GM21717 (cell line): Measurements from ENCODE around the gene TMEM151B.
A peak's percentile ranks its signal among the peaks of the same experiment; 100 is the strongest.

Source experiments
- ATAC-seq: cut with Tn5 transposase; IDR thresholded peaks from one replicate; pipeline ENCODE4 v1.9.1; 2021; ENCODE audit warnings: mild to moderate bottlenecking, moderate library complexity; ENCODE audit not compliant: unreplicated experiment

Gene TMEM151B

DNA sequence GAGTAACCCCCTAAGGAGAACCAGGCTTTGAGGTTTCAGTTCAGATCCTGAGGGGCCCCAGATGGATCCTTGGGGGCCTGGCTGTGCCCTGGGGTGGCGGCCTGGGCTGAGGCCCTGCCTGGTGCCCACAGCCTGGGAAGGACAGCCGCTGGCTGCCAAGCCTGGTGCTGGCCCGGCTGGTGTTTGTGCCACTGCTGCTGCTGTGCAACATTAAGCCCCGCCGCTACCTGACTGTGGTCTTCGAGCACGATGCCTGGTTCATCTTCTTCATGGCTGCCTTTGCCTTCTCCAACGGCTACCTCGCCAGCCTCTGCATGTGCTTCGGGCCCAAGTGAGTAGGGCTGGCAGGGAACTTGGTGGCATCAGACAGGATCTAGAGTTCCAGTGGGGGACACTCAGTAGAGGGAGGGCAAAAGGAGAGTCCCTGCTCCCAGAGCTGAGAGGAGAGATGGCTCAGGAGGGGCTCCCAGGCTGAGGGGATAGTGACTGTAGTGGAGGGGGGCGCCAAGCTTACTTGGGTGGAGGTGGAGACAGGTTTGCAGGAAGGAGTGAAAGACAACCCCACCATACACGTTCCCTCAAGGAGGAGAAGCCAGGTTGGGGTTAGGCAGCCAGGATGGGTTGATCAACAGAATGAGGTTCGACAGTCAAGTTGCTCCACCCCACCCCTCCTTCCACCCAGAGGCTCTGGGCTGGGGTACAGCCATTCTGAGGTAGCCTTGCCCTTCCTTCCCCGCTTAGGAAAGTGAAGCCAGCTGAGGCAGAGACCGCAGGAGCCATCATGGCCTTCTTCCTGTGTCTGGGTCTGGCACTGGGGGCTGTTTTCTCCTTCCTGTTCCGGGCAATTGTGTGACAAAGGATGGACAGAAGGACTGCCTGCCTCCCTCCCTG is 37.3 kb upstream of the TMEM151B start:
- ATAC-seq, result no peak

DNA sequence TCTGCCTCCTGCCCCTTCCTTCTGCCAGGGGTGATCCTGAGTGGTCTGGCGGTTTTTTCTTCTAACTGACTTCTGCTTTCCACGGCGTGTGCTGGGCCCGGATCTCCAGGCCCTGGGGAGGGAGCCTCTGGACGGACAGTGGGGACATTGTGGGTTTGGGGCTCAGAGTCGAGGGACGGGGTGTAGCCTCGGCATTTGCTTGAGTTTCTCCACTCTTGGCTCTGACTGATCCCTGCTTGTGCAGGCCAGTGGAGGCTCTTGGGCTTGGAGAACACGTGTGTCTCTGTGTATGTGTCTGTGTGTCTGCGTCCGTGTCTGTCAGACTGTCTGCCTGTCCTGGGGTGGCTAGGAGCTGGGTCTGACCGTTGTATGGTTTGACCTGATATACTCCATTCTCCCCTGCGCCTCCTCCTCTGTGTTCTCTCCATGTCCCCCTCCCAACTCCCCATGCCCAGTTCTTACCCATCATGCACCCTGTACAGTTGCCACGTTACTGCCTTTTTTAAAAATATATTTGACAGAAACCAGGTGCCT is 36.6 kb upstream of the TMEM151B start:
- no peak for ATAC-seq

DNA sequence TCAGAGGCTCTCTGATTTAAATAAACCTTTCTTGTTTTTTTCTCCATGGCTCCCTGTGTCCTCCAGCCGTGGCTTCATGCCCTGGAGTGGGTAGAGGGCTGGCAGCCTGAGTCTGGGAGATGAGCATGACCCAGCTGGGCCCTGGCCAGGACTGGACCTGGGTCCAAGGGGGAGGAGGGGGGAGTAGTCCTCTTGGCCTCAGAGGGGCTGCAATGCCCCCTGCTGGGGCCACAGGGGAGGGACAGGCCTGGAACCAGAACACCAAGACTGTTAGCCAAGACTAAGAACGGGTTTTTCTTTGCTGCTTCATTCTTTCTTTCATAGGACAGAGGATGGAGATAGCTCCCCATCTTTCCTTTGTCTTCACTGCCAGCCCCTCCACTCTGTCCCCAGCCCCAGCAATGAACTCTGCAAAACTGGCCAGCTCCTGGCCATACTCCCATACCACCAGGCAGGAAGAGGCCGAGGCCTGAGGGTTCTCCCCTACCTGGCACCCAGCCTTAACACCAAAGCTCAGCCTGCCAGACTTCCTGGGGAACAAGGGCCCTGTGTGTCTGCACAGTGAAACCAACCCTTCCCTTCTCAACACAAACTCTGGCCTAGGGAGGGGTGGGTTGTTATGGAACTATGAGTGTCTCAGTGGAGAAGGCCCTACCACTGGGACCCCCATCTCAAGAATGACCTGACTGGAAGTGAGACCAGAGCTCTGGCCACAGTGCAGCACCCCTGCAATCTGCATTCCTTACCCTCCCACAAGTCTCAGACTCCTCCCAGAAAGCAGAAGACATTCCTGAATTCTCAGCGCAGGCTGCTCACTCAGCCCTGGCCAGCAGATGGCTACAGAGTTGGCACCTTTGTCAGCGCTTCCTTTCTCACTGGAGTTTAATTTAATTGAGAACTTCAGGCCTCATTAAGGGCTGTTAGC is 35.9 kb upstream of the TMEM151B start:
- no peak for ATAC-seq

DNA sequence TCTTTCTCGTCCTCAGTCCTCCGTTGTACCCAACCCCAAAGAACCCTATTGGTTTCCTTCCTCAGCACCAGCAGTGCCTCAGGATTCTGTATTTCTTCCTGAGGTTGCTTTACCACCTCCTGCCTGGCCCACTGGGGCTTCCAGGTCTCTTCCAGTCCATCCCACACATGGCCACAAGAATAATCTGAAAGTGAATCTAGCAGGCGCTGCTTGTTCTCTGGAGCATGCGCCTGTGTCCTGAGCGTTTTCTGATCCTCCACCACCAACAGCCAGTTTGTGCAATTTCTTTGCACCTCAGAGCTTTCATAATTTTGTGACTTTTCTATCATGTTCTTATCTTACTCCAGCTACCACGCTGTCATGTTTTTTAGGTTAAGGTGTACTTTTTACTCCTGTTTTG is 35.0 kb upstream of the TMEM151B start:
- ATAC-seq, result no peak

DNA sequence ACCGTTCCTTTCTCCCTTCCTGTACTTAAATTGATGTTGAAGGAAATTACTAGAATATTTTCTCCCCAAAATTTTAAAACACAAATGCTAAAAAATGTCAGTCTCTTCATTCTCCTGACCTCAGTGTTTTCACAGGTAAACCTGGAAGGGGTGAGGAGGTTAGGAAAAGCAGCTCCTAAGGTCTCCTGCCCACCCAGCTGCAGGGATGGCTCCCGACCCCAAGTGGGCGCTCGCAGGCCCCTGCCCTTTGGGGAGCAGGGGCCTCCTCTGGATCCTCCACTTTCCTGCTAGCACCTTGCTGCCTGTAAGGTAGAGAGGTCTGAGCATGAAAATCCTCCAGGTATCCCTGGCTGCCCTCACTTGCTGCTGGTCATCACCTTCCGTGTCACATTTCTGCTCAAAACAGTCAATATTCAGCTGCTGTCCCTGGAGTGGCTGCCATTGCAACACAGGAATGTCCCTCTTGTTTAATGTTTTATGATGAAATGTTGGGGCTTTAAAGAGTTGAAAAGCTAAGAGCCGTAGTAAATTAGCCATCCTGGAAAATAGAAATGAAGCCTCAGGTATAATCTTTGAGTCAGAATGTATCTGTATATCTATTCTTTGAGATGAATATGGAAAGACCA is 34.2 kb upstream of the TMEM151B start:
- ATAC-seq, result no peak

DNA sequence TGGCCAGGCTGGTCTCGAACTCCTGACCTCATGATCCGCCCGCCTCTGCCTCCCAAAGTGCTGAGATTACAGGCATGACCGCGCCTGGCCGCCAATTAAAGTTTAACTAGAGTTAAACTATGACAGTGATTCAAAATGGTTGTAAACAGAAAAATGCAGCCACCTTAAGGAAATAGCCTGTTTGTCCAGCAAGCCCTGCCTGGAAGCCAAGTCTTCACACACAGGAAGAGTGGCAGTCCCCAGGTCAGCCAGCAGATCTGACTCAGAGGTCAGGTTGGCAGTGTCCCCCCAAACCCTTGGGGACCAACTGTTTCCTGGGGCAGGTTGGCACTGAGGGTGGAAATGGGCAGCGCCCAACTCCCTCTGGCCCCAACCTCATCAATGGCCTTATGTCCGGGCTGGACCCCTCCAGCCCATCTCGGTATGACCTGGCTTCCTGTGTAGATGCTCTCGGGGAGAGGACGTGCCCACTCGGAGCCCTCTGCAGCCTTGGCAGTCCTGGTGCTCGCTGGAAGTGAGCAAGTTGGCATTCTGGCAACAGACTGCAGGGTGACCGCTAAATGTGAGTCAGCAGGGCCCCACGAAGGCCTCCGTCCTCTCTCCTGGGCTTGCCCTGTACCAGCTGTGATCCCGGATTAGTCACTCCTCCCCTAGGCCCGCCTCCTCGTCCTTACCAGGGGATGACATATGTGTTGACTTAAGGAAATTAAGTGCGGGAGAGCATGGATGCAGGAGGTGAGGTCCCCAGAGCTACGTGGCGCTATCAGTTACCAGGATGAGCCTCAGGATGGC is 33.0 kb upstream of the TMEM151B start:
- peak; percentile 56 for ATAC-seq

DNA sequence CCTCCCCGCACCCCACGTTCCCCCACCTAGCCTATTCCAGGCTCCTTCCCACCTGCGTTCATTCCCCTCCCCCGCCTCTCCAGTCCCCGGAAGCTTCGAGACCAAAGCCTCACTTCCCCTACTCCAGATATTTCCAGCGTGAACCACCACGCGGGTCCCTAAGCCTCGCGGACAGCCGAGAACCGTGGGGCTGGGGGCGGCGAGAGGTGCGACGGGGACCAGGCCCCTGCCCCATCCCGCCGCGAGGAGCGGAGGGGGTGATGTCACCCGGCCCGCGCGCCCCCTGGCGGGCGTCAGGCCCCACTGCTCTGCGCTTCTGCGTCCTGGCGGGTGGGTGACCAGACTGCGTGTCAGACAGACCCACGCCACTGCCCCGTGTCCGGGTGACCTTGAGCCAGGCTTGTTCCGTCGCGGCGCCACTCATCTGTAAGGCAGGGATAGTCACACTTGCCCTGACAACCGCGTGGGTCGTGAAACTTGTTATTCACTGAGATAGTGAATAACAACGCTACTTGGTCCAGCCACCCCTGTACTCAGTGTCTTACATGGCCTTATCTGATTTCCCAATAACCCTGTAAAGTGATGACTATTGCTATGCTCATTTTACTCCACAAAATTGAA is 32.3 kb upstream of the TMEM151B start:
- peak; percentile 75 for ATAC-seq

DNA sequence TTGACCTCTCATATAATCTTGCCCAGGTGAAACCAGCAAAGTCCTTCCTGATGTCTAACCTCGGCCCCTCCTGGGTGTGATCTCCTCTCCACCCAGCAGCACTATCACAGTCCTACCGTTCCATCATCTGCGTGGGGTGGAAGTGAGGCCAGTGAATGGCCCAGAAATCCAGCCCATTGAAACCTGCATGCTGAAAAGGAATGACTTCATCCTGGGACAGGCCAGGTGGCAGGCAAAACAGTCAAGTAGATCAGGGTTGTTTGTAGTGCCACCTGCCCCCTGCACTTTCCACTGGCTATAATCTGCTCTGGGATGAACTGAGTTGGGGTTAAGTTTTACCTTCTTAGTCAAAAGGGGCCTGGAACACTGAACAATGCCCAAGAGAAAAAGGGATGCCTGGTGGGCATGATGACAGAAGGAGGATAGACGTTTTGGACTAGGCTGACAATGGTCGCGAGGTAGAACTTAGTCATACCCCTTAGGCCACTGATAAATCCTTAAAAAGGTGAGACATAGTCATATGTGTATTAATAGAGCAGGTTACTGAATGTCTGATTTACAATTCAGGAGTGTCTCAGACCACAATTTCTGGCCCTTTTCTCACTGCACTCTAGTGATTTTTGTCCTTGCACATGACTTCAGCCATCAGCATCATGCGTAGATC is 31.4 kb upstream of the TMEM151B start:
- no peak for ATAC-seq

DNA sequence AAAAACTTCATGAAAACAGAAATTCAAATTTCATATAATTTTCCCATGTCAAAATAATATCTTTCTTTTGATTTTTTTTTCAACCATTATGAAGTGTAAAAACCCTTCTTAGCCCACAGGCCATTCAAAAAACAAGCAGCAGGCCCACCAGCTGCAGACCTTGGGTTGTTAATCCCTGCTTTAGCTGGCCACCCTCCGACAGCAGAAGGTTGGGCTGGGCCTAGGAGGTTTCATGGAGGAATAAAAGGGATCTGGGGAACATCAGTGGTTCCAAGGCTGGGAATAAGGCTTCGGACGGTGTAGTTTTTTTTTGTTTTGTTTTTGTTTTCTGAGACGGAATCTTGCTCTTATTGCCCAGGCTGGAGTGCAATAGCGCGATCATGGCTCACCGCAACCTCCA is 26.9 kb upstream of the TMEM151B start:
- no peak for ATAC-seq

DNA sequence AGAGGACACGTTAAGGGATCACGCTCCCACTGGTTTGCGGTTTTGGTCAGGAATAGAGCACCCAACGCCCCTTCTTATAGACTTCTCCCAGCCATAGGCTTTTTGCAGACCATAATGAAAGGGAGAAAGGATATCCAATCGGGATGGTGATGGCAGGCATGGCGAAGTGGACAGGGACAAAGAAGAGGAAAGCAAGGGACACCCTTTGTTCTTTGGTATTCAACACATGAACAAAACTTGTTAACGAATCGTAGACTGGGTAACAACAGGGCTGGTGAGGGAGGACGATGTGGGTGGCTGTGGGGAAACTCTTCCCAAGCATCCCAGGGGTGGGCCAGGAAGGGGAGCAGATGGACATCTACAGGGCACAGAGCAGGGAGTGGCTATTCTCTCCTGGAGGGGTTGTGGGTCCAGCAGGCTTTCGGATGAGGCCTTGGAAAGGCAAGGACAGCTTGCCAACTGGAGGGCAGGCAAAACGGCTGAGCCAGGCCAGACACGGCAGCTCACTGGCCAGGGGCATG is 24.8 kb upstream of the TMEM151B start:
- no peak for ATAC-seq

DNA sequence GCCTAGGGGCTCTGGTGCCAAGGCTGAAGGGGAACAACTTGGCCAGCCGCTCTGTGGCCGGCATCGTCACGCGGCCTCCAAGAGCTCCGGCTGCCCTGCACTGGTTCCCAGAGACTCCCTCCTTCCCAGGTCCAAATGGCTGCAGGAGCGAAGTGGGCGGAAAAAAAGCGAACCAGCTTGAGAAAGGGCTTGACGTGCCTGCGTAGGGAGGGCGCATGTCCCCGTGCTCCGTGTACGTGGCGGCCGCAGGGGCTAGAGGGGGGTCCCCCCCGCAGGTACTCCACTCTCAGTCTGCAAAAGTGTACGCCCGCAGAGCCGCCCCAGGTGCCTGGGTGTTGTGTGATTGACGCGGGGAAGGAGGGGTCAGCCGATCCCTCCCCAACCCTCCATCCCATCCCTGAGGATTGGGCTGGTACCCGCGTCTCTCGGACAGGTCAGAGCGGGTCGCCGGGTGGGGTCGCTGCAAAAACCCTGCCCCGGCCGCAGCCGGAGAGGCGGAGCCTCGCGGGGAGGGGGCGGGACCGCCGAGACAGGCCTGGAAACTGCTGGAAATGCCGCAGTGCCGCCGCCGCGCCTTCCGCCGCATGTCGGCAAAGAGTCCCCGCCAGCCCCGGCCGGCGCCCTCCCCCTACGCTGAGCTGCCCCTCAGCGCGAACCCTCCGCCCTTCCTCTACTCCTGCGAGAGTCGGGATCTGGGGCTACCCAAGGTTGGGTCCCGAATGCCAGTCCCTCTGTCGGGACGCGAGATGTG is 24.2 kb upstream of the TMEM151B start:
- ATAC-seq, result peak; percentile 42

DNA sequence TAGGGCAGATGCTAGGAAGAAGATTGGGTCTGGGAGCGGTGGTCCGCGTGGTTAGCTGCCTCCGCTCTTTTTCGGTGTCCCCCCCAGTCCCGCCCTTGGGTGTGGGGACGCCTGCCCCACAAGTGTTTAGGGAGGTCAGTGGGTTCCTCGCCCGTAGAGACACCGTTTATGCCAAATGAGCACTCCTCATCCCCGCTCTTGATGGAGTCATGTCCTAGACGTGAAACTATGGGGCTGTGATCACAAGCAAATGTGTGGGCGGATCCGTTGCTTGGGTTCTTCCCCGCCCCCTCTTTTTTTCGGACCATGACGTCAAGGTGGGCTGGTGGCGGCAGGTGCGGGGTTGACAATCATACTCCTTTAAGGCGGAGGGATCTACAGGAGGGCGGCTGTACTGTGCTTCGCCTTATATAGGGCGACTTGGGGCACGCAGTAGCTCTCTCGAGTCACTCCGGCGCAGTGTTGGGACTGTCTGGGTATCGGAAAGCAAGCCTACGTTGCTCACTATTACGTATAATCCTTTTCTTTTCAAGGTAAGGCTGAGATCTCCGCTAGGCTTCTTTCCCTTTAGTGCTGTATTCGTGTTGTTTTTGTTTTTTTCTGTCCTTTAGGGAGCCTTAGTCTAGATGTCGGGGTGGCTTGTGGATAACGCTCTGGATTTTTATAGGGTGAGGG is 23.4 kb upstream of the TMEM151B start, which contains the start of gene HSP90AB1:
Gene HSP90AB1 (plus strand): TSS at position 439 of the 675 bp plus-strand sequence. CDS start 1,529 bp downstream, outside the sequence.
- ATAC-seq, result peak; percentile 61

DNA sequence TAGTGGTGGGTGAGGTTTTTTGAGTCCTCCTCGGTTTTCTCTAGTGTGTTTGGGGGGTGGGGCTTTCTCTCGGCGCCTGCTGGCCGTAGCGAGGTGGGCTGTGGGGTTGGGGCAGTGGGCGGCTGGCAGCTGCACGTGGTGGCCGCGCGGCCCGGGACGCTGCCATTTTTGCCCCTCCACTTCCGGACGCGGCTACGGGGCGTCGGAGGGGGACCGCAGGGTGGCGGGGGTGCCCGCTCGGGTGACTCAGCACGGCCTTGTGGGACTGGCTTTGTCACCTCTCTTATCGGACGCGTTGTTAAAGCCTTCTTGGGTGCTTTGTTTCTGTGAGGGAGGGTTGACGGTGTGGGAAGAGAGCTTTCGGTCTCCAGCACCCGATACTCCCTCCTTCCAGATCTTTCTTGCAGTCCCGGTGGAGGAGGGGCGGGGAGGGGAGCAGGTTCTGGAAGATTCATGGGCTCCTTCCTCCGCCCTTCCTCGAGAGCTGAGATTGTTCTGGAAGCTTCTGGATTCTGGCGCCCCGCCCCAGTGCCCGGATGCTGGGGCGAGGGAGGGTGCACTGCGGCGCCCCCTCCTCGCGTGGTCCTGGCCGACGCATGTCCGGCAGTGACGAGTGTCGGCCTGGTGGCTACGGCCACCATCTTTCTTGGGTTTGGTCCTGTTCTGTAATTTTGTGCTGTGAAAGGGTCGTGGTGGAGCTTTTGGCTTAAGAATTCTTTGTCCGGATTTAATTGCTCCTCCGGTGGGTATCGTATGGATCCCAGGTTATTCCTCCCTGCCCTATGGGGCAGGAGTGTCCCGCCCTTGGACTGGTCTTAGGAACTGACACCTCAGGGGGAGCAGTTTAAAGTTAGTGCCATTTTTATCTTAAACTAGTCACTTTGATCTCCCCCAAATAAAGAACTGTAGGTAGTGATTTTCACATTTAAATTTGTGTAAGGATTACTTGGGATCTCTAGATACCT is 22.6 kb upstream of the TMEM151B start:
- peak; percentile 25 for ATAC-seq

DNA sequence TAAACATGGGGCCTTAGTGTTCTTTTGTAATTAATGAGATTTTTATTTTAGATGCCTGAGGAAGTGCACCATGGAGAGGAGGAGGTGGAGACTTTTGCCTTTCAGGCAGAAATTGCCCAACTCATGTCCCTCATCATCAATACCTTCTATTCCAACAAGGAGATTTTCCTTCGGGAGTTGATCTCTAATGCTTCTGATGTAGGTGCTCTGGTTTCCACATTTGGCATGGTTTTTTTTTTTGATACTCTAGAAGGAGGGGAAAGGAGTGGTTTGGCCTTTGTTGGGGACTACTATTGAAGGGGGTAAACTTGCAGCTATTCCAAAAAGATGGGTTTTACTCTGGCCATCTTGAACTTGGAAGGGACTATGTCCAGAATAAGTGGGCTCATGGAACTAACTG is 21.7 kb upstream of the TMEM151B start:
- no peak for ATAC-seq

DNA sequence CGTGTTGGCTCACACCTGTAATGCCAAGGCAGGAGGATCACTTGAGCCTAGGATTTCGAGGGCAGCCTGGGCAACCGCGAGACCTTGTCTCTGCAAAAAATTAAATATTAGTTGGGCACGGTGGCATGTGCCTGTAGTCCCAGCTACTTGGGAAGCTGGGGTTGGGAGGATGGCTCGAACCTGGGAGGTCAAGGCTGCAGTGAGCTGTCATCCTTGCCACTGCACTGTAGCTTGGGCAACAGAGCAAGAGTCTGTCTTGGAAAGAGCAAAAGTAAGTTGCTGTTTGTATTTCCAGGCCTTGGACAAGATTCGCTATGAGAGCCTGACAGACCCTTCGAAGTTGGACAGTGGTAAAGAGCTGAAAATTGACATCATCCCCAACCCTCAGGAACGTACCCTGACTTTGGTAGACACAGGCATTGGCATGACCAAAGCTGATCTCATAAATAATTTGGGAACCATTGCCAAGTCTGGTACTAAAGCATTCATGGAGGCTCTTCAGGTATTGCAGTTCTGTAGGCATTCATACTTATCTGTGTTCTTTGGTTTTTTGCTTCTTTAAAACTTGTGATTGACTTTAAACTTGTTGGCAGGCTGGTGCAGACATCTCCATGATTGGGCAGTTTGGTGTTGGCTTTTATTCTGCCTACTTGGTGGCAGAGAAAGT is 21.0 kb upstream of the TMEM151B start:
- ATAC-seq, result no peak
